K562 (cell line): ENCODE measurements around the gene C1orf167. TPM values are rescaled to one million over a fixed set of nuclear protein-coding genes. Genes with fewer than 3 reads are reported as not detected.

ENCODE experiments used
- ARID2 ChIP-seq: fragments of 450-650 bp; IDR thresholded peaks from 2 replicates; pipeline ENCODE4 v1.6.1; 2017; ENCODE audit warnings: antibody characterized with exemption, mild to moderate bottlenecking
- CGGBP1 ChIP-seq: fragments of 250-450 bp; sonication (Bioruptor Pico); IDR thresholded peaks from 2 replicates; pipeline ENCODE4 v1.9.0; 2021; ENCODE audit warnings: mild to moderate bottlenecking
- E2F3 ChIP-seq: fragments of 250-450 bp; sonication (Bioruptor Pico); IDR thresholded peaks from 2 replicates; pipeline ENCODE4 v1.4.0; 2020; ENCODE audit warnings: mild to moderate bottlenecking
- ETV6 ChIP-seq, 3 experiments: fragments of 150-350 bp in 1 of 3; sonication (generic) in 1 of 3; formaldehyde crosslinking in 1 of 3; IDR thresholded peaks; 2 replicates each; pipeline versions ENCODE4 v1.6.1 to v1.8.0; 2014 to 2022; ENCODE audit warnings: borderline replicate concordance in 2 of 3, low read depth in 2 of 3, antibody characterized with exemption in 1 of 3, low read length in 1 of 3, mild to moderate bottlenecking in 1 of 3, missing genetic modification reagents in 1 of 3
- FOXP4 ChIP-seq: sonication (generic); formaldehyde crosslinking; IDR thresholded peaks from 2 replicates; pipeline ENCODE4 v1.8.0; 2022; ENCODE audit warnings: mild to moderate bottlenecking, missing genetic modification reagents, borderline replicate concordance
- GABPB1 ChIP-seq: sonication (generic); formaldehyde crosslinking; IDR thresholded peaks from 2 replicates; pipeline ENCODE4 v1.8.0; 2022; ENCODE audit warnings: mild to moderate bottlenecking, missing genetic modification reagents
- HMBOX1 ChIP-seq: sonication (generic); IDR thresholded peaks from 2 replicates; pipeline ENCODE4 v1.6.1; 2016
- KHSRP ChIP-seq: fragments of 450-650 bp; IDR thresholded peaks from 2 replicates; pipeline ENCODE4 v1.6.1; 2017
- KLF6 ChIP-seq: fragments of 250-450 bp; sonication (Bioruptor Pico); IDR thresholded peaks from 2 replicates; pipeline ENCODE4 v1.4.0; 2020; ENCODE audit warnings: mild to moderate bottlenecking, moderate library complexity, borderline replicate concordance
- MTA3 ChIP-seq: fragments of 450-650 bp; formaldehyde crosslinking; IDR thresholded peaks from 2 replicates; pipeline ENCODE4 v1.6.1; 2017; ENCODE audit warnings: mild to moderate bottlenecking, borderline replicate concordance
- POLR2G ChIP-seq: fragments of 200-400 bp; formaldehyde crosslinking; IDR thresholded peaks from 2 replicates; pipeline ENCODE4 v1.6.1; 2017; ENCODE audit warnings: low read depth, mild to moderate bottlenecking, antibody characterized with exemption, low read length, moderate library complexity
- RERE ChIP-seq: sonication (generic); formaldehyde crosslinking; IDR thresholded peaks from 2 replicates; pipeline ENCODE4 v1.8.0; 2023; ENCODE audit warnings: missing genetic modification reagents, mild to moderate bottlenecking, borderline replicate concordance
- SMAD4 ChIP-seq: fragments of 250-450 bp; sonication (Bioruptor Pico); conservative IDR thresholded peaks from 2 replicates; pipeline ENCODE4 v1.8.0; 2021; ENCODE audit warnings: inconsistent platforms, mild to moderate bottlenecking, moderate library complexity
- SMARCE1 ChIP-seq: fragments of 450-650 bp; IDR thresholded peaks from 2 replicates; pipeline ENCODE4 v1.7.1; 2016; ENCODE audit warnings: mild to moderate bottlenecking
- SRSF9 ChIP-seq: fragments of 200-400 bp; formaldehyde crosslinking; IDR thresholded peaks from 2 replicates; pipeline ENCODE4 v1.6.1; 2017; ENCODE audit warnings: low read depth, low read length, borderline replicate concordance
- TFAM ChIP-seq: fragments of 250-450 bp; sonication (Bioruptor Pico); conservative IDR thresholded peaks from 2 replicates; pipeline ENCODE4 v1.5.0; 2021; ENCODE audit warnings: mild to moderate bottlenecking, moderate library complexity
- ZZZ3 ChIP-seq: fragments of 450-650 bp; IDR thresholded peaks from 2 replicates; pipeline ENCODE4 v1.6.1; 2016; ENCODE audit warnings: antibody characterized with exemption, mild to moderate bottlenecking, moderate library complexity
- polyA plus RNA-seq, 8 experiments: library from polyadenylated mRNA; depleted of rRNA in 4 of 8; stranded (reverse) in 5 of 8; unstranded in 3 of 8; fragments of >200 nt; fragmentation: Nextera tagmentation in 2 of 8; fragmentation: Illumina TruSeq in 1 of 8; extraction: Ambion mirVana in 2 of 8; extraction: Trizol in 1 of 8; gene quantifications; 2 replicates each; pipeline versions ENCODE4 v1.2.1 to v1.2.3, GENCODE V29; 2011 to 2014; ENCODE audit warnings: inconsistent platforms in 1 of 8, missing spikeins in 1 of 8
- total RNA-seq, 7 experiments: library from RNA; depleted of rRNA in 6 of 7; stranded (reverse); fragments of >200 nt in 6 of 7; fragmentation: Illumina TruSeq in 2 of 7; extraction: Trizol in 2 of 7; gene quantifications; 2 replicates each; pipeline versions ENCODE4 v1.2.1 to v1.2.3, GENCODE V29; 2011 to 2021; ENCODE audit warnings: low replicate concordance in 1 of 7

The C1orf167 gene
- total and polyA plus RNA-seq, 9 of the 15 experiments (the other 6 are each of a cell fraction or from before 2014, with no cell fraction given): 0.22 to 0.86 (median 0.31) TPM; not detected in 2

- peak; percentile 88 for TF ChIP-seq POLR2G
- no peak for TF ChIP-seq ETV6 (IDR thresholded peaks at IDR 0.05; ENCODE audit: borderline replicate concordance in 1 of 2, low read depth in 2 of 2, low read length in 1 of 2)
- no peak for TF ChIP-seq ETV6 (CRISPR knock-in tag; IDR thresholded peaks at IDR 0.05; ENCODE audit: borderline replicate concordance)
- TF ChIP-seq E2F3: 0 out of 2 replicates have a peak, but pooled peaks have one; percentile 17
- peak; percentile 86; the same call in 1 of the 2 replicates for TF ChIP-seq FOXP4 (CRISPR knock-in tag)
- no peak for TF ChIP-seq ZZZ3
- peak; percentile 17 for TF ChIP-seq GABPB1 (CRISPR knock-in tag)
- TF ChIP-seq ARID2: 0 out of 2 replicates have a peak, but pooled peaks have one; percentile 23
- no peak for TF ChIP-seq SRSF9
- TF ChIP-seq KHSRP: no peak
- no peak for TF ChIP-seq CGGBP1 (CRISPR knock-in tag)
- no peak for TF ChIP-seq KLF6 (CRISPR knock-in tag)
- no peak; the same call in none of the 2 replicates for TF ChIP-seq SMAD4 (CRISPR knock-in tag)
- TF ChIP-seq TFAM (CRISPR knock-in tag): no peak
- no peak for TF ChIP-seq SMARCE1
- TF ChIP-seq MTA3: peak; percentile 84; the same call in 1 of the 2 replicates
- peak; percentile 64; the same call in 1 of the 2 replicates for TF ChIP-seq HMBOX1
- TF ChIP-seq RERE (CRISPR knock-in tag): no peak
These were observed 41.2 kb downstream of the C1orf167 start (continued) for GRCh38 chr1:11802973-11803885.
